ENCODE data around the gene CEP112. TPM values are rescaled to one million over a fixed set of nuclear protein-coding genes. Genes with fewer than 3 reads are reported as not detected.

Gene CEP112
- total and polyA plus RNA-seq, 2 of the 4 experiments (the other 2 are of a cell fraction), result 2.5 to 5.6 TPM

DNA sequence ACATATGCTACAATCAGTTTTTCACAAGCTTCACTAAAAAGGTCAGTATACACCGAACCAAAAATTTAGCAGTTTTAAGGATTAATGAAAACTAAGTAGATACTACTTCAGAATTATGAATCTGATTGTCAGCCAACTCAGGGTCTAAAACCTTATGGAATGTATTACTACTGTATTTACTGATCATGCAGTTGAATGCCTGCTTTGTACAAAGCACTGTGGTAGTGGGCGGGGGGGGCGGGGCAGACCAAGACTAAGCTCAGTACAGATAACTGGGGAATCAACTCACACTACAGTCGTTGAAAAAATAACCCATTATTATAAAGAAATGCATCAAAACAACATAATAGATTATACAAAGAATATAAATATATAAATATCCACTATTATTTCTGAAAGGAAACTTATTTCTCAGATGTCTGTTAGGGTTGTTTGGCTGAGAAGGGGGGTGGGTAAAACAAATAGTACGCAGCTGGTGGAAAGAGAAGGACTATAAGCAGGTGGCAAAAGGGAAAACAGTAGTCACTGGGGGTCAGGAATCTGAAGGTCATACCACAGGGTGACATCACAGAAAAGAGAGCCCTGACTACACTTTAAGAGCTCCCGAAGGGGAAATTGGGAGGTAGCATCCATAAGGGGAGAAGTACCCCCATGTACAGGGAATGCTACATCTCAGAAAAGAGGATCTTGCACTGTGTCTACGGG lies 521.1 kb downstream of the CEP112 start:
- in situ Hi-C loops (cut with MboI; ENCODE audit: low sequenced_read_pairs) (no loop called here), intact Hi-C loops (cut with micrococcal nuclease) (no loop called here), dilution Hi-C loops (cut with HindIII; ENCODE audit: low sequenced_read_pairs, unreplicated experiment) (no loop called here)
- H3K79me1 ChIP-seq (ENCODE audit: low read depth in 1 of 2, low read length in 2 of 2), result no peaks in the 10 kb centered on the region
- H3K18ac ChIP-seq (ENCODE audit: low read depth, low read length), result no peak overlapping the region
- H3K9ac ChIP-seq (ENCODE audit: low read depth, low read length), result no peak overlapping the region
- no peak overlapping the region for H2AFZ ChIP-seq (replicated peaks; ENCODE audit: low read length, poor library complexity)
- no peak for DNase-seq
- no peak for ATAC-seq (ENCODE audit: low read depth)
- H3K23ac ChIP-seq (ENCODE audit: low read depth, low read length), result no peak overlapping the region
- H2BK15ac ChIP-seq (ENCODE audit: low read depth, low read length), result no peak overlapping the region
- no peak overlapping the region for H2BK20ac ChIP-seq (ENCODE audit: low read depth, low read length)
- no peak overlapping the region for H4K91ac ChIP-seq (ENCODE audit: insufficient read depth, low read depth, low read length)
- no peak overlapping the region for H2AK9ac ChIP-seq (replicated peaks; ENCODE audit: low read depth, low read length, poor library complexity)
- H3K4me3 ChIP-seq (ENCODE audit: insufficient read depth, low read depth, low read length), result no peak overlapping the region
- no peak overlapping the region for H3K4ac ChIP-seq (ENCODE audit: low read depth, low read length)
- H3K27ac ChIP-seq (ENCODE audit: insufficient read depth, low read length), result no peak overlapping the region
- H2BK5ac ChIP-seq (ENCODE audit: low read depth, low read length, poor library complexity, severe bottlenecking), result no peak overlapping the region
- H3K14ac ChIP-seq (replicated peaks; ENCODE audit: low read depth, low read length), result no peak overlapping the region
- no peaks in the 10 kb centered on the region for H3K36me3 ChIP-seq (ENCODE audit: control insufficient read depth, insufficient read depth, low read length)
- H2BK120ac ChIP-seq (ENCODE audit: low read depth, low read length), result no peak overlapping the region
- H4K5ac ChIP-seq (ENCODE audit: low read depth, low read length), result no peak overlapping the region
- 40% methylated on average over 1 of the region's 7 CpGs; no CpG with 5 or more reads in 1 of the 2 experiments for WGBS, 2 experiments (ENCODE audit: extremely low coverage in 2 of 2, insufficient read length in 1 of 2)
- H4K20me1 ChIP-seq (ENCODE audit: insufficient read depth, low read length), result no peaks in the 10 kb centered on the region
- no peak overlapping the region for H2AK5ac ChIP-seq (ENCODE audit: low read depth, low read length)
- no peaks in the 10 kb centered on the region for H3K4me1 ChIP-seq (ENCODE audit: control insufficient read depth, insufficient read depth, low read length)
- CTCF ChIA-PET, result no interaction called here
- H3K56ac ChIP-seq (ENCODE audit: extremely low read depth, insufficient read depth, low read length), result no peak overlapping the region
- H3K9me3 ChIP-seq (ENCODE audit: control insufficient read depth, insufficient read depth, low read length), result no peaks in the 10 kb centered on the region
- no peak overlapping the region for H4K8ac ChIP-seq (ENCODE audit: low read depth in 2 of 2, low read length in 2 of 2)
- BruUV-seq (replicated peaks), result no TSS peak
- no peaks in the 10 kb centered on the region for H3K27me3 ChIP-seq (ENCODE audit: control insufficient read depth, insufficient read depth, low read length)
- no peaks in the 10 kb centered on the region for H3K9me1 ChIP-seq (ENCODE audit: insufficient read depth, low read length)
- TF ChIP-seq MAZ (IDR thresholded peaks at IDR 0.05; ENCODE audit: borderline replicate concordance, low read depth, low read length), result no peak
- no peak for TF ChIP-seq RFX5 (IDR thresholded peaks at IDR 0.05; ENCODE audit: low read depth, low read length)
- TF ChIP-seq, protein P1, sequence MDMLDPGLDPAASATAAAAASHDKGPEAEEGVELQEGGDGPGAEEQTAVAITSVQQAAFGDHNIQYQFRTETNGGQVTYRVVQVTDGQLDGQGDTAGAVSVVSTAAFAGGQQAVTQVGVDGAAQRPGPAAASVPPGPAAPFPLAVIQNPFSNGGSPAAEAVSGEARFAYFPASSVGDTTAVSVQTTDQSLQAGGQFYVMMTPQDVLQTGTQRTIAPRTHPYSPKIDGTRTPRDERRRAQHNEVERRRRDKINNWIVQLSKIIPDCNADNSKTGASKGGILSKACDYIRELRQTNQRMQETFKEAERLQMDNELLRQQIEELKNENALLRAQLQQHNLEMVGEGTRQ (IDR thresholded peaks at IDR 0.05; ENCODE audit: low read depth, low read length), result no peak
- TF ChIP-seq SMC3 (IDR thresholded peaks at IDR 0.05; ENCODE audit: low read depth, low read length), result no peak
- no peak for TF ChIP-seq RCOR1 (IDR thresholded peaks at IDR 0.05; ENCODE audit: insufficient replicate concordance, low read length)
- no peak for TF ChIP-seq CEBPB (IDR thresholded peaks at IDR 0.05; ENCODE audit: low read depth, low read length)
- no peak for TF ChIP-seq MXI1 (IDR thresholded peaks at IDR 0.05; ENCODE audit: borderline replicate concordance, low read depth, low read length)
- POLR2A ChIA-PET (ENCODE audit: unreplicated experiment), result no interaction called here
- no peak overlapping the region for H3K4me2 ChIP-seq (ENCODE audit: low read depth, low read length)

All from IMR-90 (cell line).